Activated T-cell treated with anti-CD3 and anti-CD28 coated beads, Interleukin-2, amount 50 U/mL, for 1 hour (primary cell): ENCODE measurements around the gene HNRNPC.

Experiments
- DNase-seq: peaks from one replicate; pipeline ENCODE4 v3.0.0-alpha.2; 2020

Gene HNRNPC

DNA sequence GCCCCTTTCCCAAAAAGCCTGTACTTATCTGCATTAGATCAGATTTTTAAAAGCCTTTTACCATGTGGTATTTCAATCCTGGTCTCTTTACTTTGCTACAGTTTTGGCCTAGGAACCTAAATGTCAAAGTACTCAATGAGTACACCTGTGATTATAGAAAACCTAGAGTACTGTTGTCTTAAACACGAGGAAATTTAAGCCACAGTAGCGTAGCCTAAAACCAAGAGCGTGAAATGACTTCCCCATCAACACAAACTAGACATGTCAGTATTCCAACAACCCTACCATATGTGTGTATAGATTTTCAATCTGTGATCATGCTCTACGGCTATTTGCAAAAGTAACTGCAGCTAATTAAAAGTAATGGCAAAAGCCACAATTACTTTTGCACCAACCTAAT lies 60.7 kb downstream of the HNRNPC start:
- DNase-seq: no peak

DNA sequence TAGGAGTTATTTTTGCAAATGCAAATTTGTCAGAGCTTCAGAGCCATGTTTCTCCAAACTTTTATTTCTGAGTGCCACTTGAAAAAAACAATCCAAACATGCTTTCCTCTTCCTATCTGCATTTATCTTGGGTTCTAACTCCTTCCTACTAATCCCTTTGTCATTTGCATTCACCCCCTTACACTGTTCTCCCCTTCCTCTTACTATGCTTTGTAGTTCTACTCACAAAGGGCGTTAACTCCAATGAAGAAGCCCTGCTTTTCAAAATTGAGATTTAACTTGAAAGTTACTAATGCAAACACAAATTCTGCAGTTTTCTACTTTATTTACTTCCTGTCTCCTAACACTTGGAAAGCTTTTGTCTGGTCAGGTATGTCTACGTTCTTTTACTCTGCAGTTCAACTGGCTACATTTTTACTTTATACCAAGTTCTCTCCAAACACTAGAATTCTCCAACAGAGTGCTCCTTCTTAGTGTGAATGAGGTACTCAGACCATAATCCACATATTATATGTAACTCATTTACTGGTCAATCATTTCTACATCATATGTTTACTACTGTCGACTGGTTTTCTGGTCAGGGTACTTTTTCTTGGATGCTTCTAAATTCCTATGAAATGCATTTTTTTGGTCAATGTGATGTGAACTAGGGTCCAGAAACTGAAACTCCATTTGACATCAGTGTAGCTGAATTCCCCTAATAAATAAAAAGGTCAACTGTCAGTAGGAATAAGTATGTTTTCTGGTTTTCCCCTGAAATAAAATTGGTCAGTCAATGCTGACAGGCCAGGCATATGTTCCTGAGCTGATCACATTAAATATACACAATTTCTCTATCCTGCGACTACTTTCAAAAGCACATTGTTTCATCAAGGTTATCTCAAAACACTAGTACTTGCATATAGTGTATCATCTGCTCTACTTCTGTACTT lies 62.2 kb downstream of the HNRNPC start:
- DNase-seq: no peak

DNA sequence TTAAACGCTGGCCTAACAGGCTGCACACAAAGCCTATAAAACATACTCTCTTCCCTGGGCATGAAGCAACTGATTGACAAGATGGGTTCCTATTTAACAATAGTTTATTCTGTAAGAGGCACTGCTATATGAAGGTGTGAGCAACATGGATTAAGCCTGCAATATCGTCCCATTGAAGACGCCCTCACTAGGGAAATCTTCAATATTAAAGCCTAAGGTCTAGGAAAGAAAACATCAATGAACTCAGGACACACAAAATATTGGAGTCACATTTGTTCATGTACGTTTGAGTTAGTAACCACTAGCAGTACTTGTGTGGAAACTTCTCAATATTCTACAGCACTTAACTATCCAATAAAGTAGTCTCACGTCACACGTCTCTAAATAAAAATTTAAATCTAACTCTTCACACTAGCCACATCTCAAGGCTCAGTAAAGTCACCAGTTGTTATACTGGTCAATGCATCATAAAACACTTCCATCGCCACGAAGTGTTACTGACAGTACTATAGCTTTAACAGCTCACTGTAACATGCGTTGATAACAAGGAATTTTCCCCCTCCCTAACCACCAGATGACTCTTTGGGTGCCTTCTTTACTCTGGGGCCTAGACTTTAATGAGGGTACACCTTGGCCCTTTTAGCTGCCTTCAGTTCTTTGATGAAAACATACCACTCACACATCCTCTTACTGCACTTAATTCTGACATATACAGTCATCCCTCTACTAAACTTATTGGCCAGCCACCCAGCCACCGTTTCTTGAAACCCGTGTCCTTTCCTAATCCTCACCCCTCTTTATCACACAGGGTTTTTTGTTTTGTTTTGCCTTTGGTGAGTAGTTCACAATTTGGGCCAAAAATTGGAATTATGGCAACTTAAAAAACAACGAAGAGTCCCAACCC lies 63.3 kb downstream of the HNRNPC start:
- no peak for DNase-seq

DNA sequence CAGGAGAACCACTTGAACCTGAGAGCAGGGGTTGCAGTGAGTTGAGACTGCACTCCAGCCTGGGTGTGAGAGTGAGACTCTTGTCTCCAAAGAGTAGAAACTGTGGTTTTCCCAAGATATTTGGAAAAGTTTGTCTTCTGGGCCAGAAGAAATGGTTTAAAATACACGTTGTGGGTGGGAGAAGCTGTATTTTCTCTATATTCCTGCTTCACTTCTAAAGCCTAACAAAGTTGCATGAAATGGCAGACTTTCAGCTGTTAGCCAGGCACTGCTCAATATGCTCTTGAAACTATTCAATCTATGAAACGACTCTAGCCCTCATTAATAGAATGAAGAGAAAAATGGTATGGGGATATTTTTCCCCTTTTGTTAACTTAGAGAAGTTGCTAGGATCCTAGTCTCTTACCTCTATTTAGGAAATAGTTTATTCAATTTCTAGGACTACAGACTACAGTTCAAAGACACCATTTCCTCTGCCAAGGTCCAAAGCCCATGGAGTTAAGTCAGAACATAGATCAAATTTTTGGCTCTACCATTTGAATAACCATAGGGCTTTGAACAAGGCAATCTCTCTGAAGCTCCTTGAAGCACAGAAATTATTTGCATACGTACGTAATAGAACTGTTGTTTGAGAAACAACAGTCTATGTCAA lies 64.1 kb downstream of the HNRNPC start:
- DNase-seq: no peak

DNA sequence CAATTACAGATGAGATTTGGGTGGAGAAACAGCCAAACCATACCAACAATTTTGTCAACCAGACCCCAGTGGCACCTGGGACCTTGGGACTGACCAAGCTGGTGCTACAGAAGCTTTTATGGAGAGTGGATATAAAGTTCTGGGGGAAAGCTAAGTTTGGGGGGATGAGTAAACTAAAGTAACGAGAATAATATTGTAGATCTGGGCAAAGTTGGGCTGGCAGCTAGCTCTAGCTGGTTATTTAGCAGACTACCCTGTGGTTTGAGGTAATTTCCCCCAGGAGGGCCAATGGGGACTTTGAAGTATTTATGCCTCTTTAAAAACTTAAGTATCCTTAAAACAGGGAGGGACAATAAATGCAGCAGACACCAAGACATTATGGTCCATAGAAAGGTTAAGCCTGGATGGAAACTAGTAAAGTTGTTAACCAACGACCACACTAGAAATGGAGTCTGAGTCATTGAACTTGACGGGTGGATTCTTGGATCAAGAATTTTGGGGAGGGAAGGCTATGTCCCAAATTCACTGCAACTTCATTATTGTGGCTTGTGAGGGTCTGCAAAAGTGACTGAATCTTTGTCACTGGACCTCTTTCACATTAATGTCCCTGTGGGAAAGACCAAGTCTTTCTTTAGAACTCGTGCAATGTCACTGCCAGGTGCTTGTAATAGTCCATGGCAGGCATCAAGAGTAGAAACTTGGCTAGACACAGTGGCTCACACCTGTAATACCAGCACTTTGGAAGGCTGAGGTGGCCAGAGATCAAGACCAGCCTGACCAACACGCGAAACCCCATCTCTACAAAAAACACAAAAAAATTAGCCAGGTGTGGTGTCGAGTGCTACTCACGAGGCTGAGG lies 64.8 kb downstream of the HNRNPC start:
- no peak for DNase-seq

DNA sequence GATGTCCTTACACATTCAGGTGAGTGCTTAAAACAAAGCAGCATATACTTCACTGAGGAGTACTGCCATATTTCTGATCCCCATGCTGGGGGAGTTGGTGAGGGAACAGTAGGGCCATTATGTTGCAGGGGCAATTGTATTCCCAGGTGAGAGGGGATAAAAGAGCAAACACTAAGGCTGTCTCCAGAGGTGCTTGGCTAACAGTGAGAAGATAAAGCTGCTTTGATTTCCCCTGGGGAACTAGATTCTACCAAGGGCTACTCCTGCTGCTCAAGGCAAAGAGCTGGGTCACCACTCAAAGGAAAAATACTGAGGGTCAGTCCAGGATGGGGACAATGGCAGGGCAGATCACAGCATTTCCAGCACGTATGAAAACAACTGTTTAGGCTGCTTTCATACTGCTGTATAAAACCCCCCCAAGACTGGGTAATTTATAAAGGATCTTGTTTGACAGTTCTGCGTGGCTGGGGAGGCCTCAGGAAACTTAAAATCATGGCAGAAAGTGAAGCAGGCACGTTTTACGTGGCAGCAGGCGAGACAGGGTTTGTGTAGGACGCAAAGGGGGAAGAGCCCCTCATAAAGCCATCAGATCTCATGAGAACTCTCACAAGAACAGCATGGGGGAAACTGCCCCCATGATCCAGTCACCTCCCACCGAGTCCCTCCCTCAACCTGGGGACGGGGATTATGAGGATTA lies 65.6 kb downstream of the HNRNPC start:
- DNase-seq: no peak

DNA sequence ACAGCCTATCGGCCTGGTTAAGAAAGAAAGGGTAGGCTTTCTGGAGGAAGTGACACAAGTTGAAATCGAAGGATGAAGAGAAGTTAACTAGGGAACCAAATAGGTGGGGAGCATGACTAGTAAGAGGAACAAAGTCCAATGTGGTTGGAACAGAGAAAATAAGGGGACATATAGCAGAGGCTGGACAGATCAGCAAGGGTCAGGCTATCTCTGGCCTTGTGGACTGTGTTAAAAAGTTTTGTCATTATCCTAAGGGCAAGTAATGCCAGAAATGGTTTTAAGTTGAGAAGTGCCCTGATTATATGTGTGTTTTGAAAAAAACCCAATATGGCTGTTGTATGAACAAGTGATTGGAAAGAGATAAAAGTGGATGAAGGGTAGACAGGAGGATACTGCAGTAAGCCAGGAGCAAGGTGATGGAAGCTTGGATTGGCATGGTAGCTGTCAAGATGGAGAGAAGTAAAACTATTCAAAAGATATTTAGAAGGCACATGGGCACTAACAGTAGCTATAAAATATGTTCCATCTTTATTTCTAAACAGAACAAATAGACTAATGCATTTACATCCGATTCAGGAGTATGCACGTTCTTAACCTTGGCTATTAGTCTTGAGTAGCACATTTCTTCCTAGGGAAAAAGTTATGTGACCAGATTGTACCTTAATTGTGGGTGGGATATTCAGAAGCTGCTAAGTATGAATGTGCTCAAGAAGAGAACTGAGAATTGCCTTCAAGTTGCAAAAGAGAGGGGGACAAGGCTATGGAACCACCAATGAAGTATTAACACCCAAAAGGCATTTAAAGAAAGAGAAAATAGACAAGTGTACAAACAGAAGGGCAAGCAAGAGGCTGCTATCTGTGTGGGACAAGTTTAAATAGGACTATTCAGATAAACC lies 66.5 kb downstream of the HNRNPC start:
- no peak for DNase-seq

DNA sequence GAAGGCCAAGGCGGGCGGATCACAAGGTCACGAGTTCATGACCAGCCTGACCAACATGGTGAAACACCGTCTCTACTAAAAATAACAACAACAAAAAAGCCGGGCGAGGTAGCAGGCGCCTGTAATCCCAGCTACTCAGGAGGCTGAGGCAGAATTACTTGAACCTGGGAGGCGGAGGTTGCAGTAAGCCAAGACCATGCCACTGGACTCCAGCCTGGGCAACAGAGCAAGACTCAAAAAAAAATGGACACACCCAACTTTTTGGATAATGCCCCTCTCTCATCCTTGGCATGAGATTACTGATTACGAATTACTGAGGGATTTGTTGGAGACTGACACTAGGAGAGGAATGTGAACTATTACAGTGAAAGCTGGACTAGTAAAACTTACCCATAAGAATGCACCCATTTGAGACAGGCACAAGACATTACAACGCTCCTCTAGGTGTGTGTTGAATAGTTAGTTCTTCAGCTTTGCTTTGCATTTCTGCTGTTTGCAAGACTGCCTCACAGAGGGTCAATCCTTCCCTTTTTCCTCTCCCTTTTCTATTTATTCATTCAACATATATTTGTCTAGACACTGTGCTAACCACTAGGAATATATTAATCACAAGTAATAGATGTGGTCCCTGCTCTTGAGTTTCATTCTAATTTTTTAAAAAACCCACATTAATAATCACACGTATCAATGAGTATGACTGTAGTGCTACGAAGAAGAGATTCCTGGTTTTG lies 67.3 kb downstream of the HNRNPC start:
- no peak for DNase-seq

DNA sequence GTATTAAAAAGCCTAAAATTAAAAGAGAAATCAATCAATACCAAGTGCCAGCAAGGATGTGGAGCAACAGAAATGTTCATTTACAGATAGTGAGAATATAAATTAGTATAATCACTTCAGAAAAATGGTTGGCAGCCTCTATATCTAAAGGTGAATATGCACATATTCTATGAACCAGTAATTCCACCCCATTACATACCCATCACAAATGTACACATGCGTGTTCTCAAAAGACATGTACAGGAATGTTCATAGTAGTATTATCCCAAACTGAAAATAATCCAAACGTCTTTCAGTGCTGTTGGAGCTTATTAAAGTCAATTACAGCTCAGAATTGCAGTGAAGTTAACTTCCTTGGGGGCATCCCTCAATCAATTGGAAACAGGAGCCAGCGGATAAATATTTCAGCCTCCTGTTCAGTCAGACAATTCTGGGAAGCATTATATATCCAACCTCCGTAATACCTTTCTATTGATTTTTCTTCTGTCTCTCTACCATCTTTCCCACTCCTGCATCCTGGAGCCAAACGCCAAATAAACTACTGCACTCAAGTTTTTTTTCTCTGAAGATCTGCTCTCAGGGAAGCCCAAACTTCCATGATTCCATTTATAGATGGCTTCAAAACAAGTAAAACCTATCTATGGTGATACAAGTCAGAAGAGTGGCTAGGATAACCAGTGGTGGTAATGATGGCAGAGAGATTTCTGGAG lies 68.3 kb downstream of the HNRNPC start:
- DNase-seq: no peak

DNA sequence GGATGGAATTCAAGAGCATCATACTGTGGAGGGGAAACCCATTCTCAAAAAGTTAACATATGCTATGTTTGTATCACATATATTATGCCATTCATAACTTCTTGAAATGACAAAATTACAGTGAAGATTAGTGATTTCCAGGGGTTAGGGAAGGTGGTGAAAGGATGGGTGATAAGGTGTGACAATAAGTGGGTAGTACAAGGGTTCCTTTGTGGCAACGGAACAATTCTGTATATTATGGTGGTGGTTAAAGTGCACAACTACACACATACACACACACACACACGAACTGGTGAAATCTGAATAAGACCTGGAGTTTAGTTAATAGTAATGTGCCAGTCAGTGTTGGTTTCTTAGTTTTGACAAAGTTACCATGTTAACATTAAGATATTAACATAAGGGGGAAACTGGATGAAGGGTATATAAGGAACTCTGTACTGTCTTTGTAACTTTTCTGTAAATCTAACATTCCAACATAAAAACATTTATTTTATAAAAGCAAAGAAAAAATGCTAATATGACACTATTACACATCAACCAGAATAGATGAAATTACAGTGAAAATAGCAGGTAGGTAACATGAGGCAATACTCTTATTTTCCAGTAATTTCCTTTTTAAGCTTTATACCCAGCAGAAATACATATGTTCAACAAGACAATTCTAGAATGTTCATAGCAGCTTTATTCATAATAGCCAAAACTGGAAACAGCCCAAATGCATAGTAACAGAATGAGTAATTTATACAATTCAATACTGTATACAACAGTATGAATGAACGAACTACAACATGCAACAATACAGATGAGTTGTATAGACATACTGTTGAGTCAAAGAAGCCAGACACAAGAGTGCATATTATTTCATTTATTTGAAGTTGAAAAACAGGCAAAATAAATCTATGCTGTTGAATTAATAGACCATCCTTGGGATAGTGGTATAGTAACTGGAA lies 69.4 kb downstream of the HNRNPC start:
- DNase-seq: no peak

DNA sequence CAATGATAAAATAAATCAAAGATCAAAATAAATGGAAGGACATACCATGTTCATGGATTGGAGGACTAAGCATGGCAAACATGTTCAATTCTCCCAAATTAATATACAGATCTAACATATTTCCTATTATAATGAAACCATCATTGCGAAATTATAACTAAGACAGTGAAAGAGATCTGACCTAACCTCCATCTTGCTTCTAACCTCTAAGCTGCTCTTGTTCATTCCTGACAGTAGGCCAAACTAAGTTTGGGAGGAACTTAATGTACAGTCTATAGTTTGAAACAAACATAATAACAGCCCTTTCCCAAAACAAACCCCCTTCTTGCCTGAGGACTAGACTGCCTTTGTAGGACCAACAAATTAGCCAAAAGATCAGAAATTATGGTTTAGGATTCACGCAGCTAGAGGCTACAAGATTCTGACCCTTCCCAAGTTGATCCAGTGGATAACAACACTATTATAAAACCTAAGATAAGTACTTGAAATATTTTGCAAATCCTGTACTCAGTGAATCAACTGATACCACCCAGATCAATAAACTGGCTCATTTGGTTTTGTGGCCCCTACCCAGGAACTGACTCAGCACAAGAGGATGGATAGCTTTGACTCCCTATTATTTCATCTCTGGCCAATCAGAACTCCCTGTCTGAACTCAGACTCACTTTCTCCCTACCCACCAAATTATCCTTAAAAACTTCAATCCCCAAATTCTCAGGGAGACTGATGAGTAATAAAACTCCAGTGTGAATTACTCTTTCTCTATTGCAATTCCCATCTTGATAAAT lies 71.6 kb downstream of the HNRNPC start:
- no peak for DNase-seq

DNA sequence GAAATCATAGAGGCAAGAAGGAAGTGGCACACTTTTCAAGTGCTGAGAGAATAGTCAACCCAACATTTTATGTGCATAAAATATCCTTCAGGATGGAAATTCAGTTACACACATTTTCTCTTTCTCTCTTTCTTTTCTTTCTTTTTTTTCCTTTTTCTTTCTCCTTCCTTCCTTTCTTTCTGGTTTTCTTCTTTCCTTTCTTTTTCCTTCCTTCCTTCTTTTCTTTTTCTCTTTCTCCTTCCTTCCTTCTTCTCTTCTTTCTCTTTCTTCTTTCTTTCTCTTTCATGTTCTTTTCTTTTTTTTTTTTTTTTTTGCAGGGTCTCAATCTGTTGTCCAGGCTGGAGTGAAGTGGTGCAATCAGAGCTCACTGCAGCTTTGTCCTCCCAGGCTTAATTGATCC lies 74.6 kb downstream of the HNRNPC start:
- no peak for DNase-seq

DNA sequence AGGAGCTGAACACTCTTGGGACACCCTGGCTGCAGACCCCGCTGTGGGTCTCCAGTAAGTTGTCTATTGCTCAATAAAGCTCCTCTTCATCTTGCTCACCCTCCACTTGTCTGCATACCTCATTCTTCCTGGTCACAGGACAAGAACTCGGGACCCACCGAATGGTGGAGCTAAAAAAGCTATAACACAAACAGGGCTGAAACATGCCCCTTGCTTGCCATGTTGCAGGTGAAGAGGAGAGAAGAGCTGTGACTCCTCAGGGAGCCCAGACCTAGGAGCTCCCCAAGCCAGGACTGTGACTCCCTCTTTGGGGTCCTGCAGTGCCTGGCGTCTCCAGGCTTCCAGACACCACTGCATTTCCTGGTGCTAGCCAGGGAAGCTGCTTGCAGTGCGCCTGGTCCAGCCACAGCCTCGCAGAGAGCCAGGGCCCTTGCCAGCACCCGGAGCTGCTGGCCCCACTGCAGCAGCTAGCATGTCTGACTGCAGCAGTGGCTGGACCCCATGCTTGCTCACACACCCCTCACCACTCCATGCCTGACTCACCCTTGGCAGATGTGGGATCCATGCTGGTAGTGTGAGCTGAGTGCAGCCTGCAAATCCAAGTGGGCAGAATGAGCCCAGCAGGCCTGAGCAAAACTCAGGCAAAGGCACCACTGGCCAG lies 76.2 kb downstream of the HNRNPC start:
- no peak for DNase-seq

DNA sequence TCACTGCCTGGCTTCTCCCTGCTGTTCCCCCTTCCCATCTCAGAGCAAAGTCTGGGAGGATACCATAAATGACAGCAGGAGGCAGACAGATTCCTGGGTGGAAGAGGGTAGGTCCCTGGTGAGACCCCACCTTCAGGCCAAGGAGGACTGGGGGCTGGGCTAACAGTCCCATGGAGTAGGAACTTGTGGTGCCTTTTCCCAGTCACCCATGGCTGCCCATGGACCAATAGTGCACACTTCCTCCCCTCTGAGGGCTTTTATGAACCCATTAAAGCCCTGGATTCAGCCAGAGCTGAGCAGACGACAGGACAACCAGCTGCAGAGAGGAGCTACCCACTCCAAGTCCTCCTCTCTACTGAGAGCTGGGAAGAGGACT lies 76.8 kb downstream of the HNRNPC start:
- DNase-seq: no peak

DNA sequence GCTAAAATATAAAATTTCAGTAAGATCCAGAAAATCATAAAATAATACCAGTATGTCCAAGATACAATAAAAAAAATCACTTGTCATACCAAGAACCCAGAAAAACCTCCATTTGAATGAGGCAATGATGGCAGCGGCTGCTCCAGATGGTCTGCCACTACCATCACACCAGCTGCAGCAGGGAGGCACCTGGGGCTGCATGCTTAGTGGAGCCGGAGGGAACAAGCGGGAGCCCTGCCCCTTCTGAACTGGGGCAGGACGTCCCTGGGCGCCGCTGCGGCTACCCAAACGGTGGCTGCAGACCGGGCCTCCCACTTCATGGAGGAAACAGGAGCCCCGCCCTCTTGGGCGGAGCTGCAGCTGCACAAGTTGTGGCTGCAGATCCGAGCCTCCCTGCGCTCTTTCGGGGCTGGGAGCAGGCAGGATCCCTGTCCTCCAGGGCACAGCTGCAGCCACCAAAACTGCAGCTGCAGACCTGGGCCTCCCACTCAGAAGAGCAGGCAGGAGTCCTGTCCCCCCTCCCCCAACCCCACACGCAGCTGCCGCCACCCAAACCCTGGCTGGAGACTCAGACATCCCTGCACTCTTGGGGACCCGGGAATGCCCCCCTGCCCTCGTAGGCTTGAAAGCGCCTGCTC lies 77.3 kb downstream of the HNRNPC start:
- peak; percentile 69 for DNase-seq

DNA sequence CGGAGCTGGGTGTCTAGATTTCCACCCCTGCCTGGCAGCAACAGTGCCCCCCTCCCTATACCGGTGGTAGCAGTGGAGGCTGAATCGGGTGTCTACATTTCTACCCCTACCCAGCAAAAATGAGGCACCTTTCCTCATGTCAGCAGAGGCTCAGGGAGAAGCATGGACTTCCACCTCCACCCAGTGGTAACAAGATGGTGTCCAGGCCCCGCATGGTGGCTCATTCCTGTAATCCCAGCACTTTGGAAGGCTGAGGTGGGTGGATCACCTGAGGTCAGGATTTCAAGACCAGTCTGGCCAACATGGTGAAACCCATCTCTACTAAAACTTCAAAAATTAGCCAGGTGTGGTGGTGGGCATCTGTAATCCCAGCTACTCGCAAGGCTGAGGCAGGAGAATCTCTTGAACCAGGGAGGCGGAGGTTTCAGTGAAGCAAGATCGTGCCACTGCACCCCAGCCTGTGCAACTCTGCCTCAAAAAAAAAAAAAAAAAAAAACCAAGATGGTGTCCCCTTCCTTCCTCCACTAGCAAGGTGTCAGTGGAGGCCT lies 77.9 kb downstream of the HNRNPC start:
- DNase-seq: no peak
